ENCODE measurements around the gene XXYLT1.

- TF ChIP-seq POLR2A (IDR thresholded peaks at IDR 0.05) = no peak
- TF ChIP-seq CTCF (IDR thresholded peaks at IDR 0.05) = no peak
- no peak for TF ChIP-seq EP300 (IDR thresholded peaks at IDR 0.05)
- TF ChIP-seq POLR2AphosphoS5 (IDR thresholded peaks at IDR 0.05) = no peak
These were observed 139.8 kb downstream of the XXYLT1 start for GRCh38 chr3:195131176-195131575.
